GM12878 (cell line): ENCODE results near the gene THRB. TPM values are rescaled to one million over a fixed set of nuclear protein-coding genes. Genes with fewer than 3 reads are reported as not detected.

Experiments
- ATAC-seq: fragments of 200-7000 bp; cut with Tn5 transposase; 3 replicates; pipeline ENCODE4 v1.9.1; 2020; ENCODE audit warnings: mild to moderate bottlenecking, moderate library complexity
- BruUV-seq: library from RNA; stranded (reverse); fragments of 400-500 nt; replicated peaks from 2 replicates; lab custom pipeline; 2021; lab: Mats Ljungman, UMichigan
- CTCF ChIA-PET: fragments of 300-600 bp; sonication (Branson Sonifier 250); formaldehyde crosslinking; extraction: SDS; loops from one replicate; lab custom pipeline; 2021; ENCODE audit warnings: inconsistent platforms; lab: Yijun Ruan, JAX
- POLR2A ChIA-PET: fragments of 350-600 bp; formaldehyde crosslinking; extraction: SDS; loops from one replicate; lab custom pipeline; 2021; ENCODE audit warnings: inconsistent platforms; lab: Charles Lee
- RAD21 ChIA-PET: fragments of 300-600 bp; sonication (Branson Sonifier 250); formaldehyde crosslinking; loops from one replicate; lab custom pipeline; 2023; ENCODE audit warnings: antibody characterized with exemption; ENCODE audit not compliant: unreplicated experiment; lab: Charles Lee
- SMC1A ChIA-PET: fragments of 300-600 bp; sonication (Branson Sonifier 250); formaldehyde crosslinking; loops from one replicate; lab custom pipeline; 2023; ENCODE audit not compliant: unreplicated experiment, uncharacterized antibody; lab: Charles Lee
- DNase-seq: peaks from one replicate; pipeline ENCODE4 v3.0.0-alpha.2; 2011; ENCODE audit warnings: low read depth, low spot score
- FAIRE-seq: peaks from 3 replicates; lab custom pipeline; 2011; peaks lifted over from hg19 to GRCh38; lab: Jason Lieb, UNC
- H2AFZ ChIP-seq: 2 replicates; pipeline ENCODE4 v1.6.0; 2011; ENCODE audit warnings: low read depth, low read length, control low read depth; ENCODE audit not compliant: control insufficient read depth
- H3K27ac ChIP-seq: 2 replicates; pipeline ENCODE4 v1.5.1; 2011; ENCODE audit warnings: control low read depth; ENCODE audit not compliant: control insufficient read depth, insufficient read depth
- H3K27me3 ChIP-seq, 2 experiments: replicated peaks in 1 of 2; 2 replicates each; pipeline versions ENCODE4 v1.6.0 to v1.6.1; 2011; ENCODE audit warnings: low read length in 1 of 2; ENCODE audit not compliant: control insufficient read depth in 2 of 2, insufficient read depth in 2 of 2
- H3K36me3 ChIP-seq, 2 experiments: 2 replicates each; pipeline ENCODE4 v1.5.1; 2011; ENCODE audit warnings: low read length in 1 of 2; ENCODE audit not compliant: control insufficient read depth in 2 of 2, insufficient read depth in 2 of 2
- H3K4me1 ChIP-seq: 2 replicates; pipeline ENCODE4 v1.6.1; 2011; ENCODE audit warnings: mild to moderate bottlenecking, low read length, moderate library complexity, mixed read lengths; ENCODE audit not compliant: control insufficient read depth, insufficient read depth
- H3K4me2 ChIP-seq: 2 replicates; pipeline ENCODE4 v1.6.0; 2011; ENCODE audit warnings: control low read depth; ENCODE audit not compliant: control insufficient read depth, insufficient read depth
- H3K4me3 ChIP-seq: fragments of 200-600 bp; sonication (generic); 2 replicates; pipeline ENCODE4 v1.5.1; 2016
- H3K79me2 ChIP-seq: 2 replicates; pipeline ENCODE4 v1.6.0; 2011; ENCODE audit warnings: low read length; ENCODE audit not compliant: control insufficient read depth, insufficient read depth
- H3K9ac ChIP-seq: 2 replicates; pipeline ENCODE4 v1.8.0; 2011; ENCODE audit warnings: low read length, control low read depth, mixed read lengths; ENCODE audit not compliant: control insufficient read depth, insufficient read depth
- H3K9me3 ChIP-seq: replicated peaks from 3 replicates; pipeline ENCODE4 v1.5.1; 2011; ENCODE audit warnings: mild to moderate bottlenecking, low read length; ENCODE audit not compliant: control insufficient read depth, insufficient read depth
- H4K20me1 ChIP-seq: 2 replicates; pipeline ENCODE4 v1.6.0; 2011; ENCODE audit not compliant: control insufficient read depth, insufficient read depth
- NBN ChIP-seq: fragments of 450-650 bp; IDR thresholded peaks from 2 replicates; pipeline ENCODE4 v1.6.1; 2016
- RAD21 ChIP-seq: IDR thresholded peaks from 2 replicates; pipeline ENCODE4 v1.6.1; 2011; ENCODE audit warnings: mild to moderate bottlenecking, low read depth, low read length, moderate library complexity; ENCODE audit not compliant: insufficient read depth
- RFX5 ChIP-seq: IDR thresholded peaks from 2 replicates; pipeline ENCODE4 v1.6.1; 2011; ENCODE audit warnings: low read depth, low read length, improper control_type of control experiment
- SREBF1 ChIP-seq: IDR thresholded peaks from 2 replicates; pipeline ENCODE4 v1.6.1; 2012; ENCODE audit warnings: mild to moderate bottlenecking, low read length
- SUZ12 ChIP-seq: fragments of 200-600 bp; sonication (generic); IDR thresholded peaks from one replicate; pipeline ENCODE4 v1.6.1; 2018; ENCODE audit warnings: antibody characterized with exemption, mild to moderate bottlenecking; ENCODE audit not compliant: unreplicated experiment
- ZBED1 ChIP-seq: IDR thresholded peaks from 2 replicates; pipeline ENCODE4 v1.6.1; 2016; ENCODE audit warnings: borderline replicate concordance
- ZNF622 ChIP-seq: fragments of 450-650 bp; IDR thresholded peaks from 2 replicates; pipeline ENCODE4 v1.6.1; 2017; ENCODE audit warnings: mild to moderate bottlenecking, inconsistent platforms
- ZSCAN29 ChIP-seq: fragments of 450-650 bp; IDR thresholded peaks from 2 replicates; pipeline ENCODE4 v1.6.1; 2017; ENCODE audit warnings: mild to moderate bottlenecking, moderate library complexity
- WGBS: methylation state at CpG from one replicate; pipeline ENCODE4 v1.1.6; 2016; ENCODE audit warnings: low lambda C conversion rate; ENCODE audit not compliant: insufficient replicate concordance, insufficient coverage; ENCODE audit errors: missing lambda C conversion rate; 5-methylcytosine and 5-hydroxymethylcytosine counted together
- in situ Hi-C: fragments of 300-500 bp; cut with MboI; formaldehyde crosslinking; loops from 9 replicates; pipeline ENCODE4 v1.14.3; 2018; ENCODE audit warnings: mixed read lengths
- intact Hi-C: fragments of 100-400 bp; cut with micrococcal nuclease; formaldehyde crosslinking; loops from one replicate; pipeline ENCODE4 v1.14.2; 2022; ENCODE audit not compliant: unreplicated experiment
- polyA plus RNA-seq, 11 experiments: library from polyadenylated mRNA; depleted of rRNA in 4 of 11; unstranded in 6 of 11; stranded (reverse) in 5 of 11; fragments of >200 nt; fragmentation: Nextera tagmentation in 4 of 11; fragmentation: Illumina TruSeq in 1 of 11; extraction: Ambion mirVana in 4 of 11; extraction: Trizol in 1 of 11; gene quantifications; 1 replicate in 1 of 11; 2 replicates in 10 of 11; pipeline versions ENCODE4 v1.2.1 to v1.2.3, GENCODE V29; 2011 to 2016; ENCODE audit warnings: inconsistent platforms in 2 of 11, missing spikeins in 2 of 11, low read depth in 1 of 11
- total RNA-seq, 4 experiments: library from RNA; depleted of rRNA in 3 of 4; stranded (reverse); fragments of >200 nt in 3 of 4; fragmentation: Illumina TruSeq in 1 of 4; extraction: Trizol in 1 of 4; gene quantifications; 2 replicates each; pipeline versions ENCODE4 v1.2.1 to v1.2.3, GENCODE V29; 2013 to 2021
- TF ChIP-seq, protein P1 (sequence below): fragments of 450-650 bp; IDR thresholded peaks from 2 replicates; pipeline ENCODE4 v1.6.1; 2017; ENCODE audit warnings: mild to moderate bottlenecking, moderate library complexity
- TF ChIP-seq, protein P2 (sequence below): IDR thresholded peaks from 2 replicates; pipeline ENCODE4 v1.6.1; 2011; ENCODE audit warnings: borderline replicate concordance, low read depth, mild to moderate bottlenecking, moderate library complexity, mixed read lengths, low read length; ENCODE audit not compliant: insufficient read depth; ENCODE audit errors: extremely low read length

THRB gene
- total and polyA plus RNA-seq, 10 of the 15 experiments (the other 5 are each of a cell fraction or from before 2014, with no cell fraction given) = 0.05 TPM; not detected in 9

- DNase-seq = no peak
- H3K4me1 ChIP-seq = no peaks in the 10 kb centered on the region
- no peak overlapping the region for H3K4me2 ChIP-seq
- ChIA-PET RAD21 (no interaction called here), POLR2A (no interaction called here), CTCF (no interaction called here), SMC1A (no interaction called here)
- no peak overlapping the region for H3K4me3 ChIP-seq
- intact Hi-C loops (no loop called here), in situ Hi-C loops (no loop called here)
- H3K9me3 ChIP-seq = no peaks in the 10 kb centered on the region
- no peak overlapping the region for H2AFZ ChIP-seq
- FAIRE-seq = no peak
- H3K27me3 ChIP-seq = no peaks in the 10 kb centered on the region
- BruUV-seq = no TSS peak
- TF ChIP-seq SUZ12 (no peak), NBN (no peak)
- no peaks in the 10 kb centered on the region for H4K20me1 ChIP-seq
- H3K27ac ChIP-seq = no peak overlapping the region
- ATAC-seq = no peak
- no peak overlapping the region for H3K9ac ChIP-seq
- no peaks in the 10 kb centered on the region for H3K36me3 ChIP-seq
- WGBS = 10% methylated on average over 2 of the region's 2 CpGs
- H3K79me2 ChIP-seq = no peaks in the 10 kb centered on the region
Observed at GRCh38 chr3:24300949-24301348, 193.7 kb downstream of the THRB start.

- in situ Hi-C loops = no loop called here
- FAIRE-seq (no peak), DNase-seq (no peak), ATAC-seq (no peak)
- Histone ChIP-seq H3K4me1 (no peaks in the 10 kb centered on the region), H3K27ac (no peak overlapping the region), H3K4me2 (no peak overlapping the region), H3K36me3 (no peaks in the 10 kb centered on the region), H3K79me2 (no peaks in the 10 kb centered on the region), H3K9me3 (no peaks in the 10 kb centered on the region), H3K4me3 (no peak overlapping the region), H2AFZ (no peak overlapping the region), H3K27me3 (no peaks in the 10 kb centered on the region), H4K20me1 (no peaks in the 10 kb centered on the region), H3K9ac (no peak overlapping the region)
- ChIA-PET RAD21 (no interaction called here), POLR2A (no interaction called here), SMC1A (no interaction called here), CTCF (no interaction called here)
- BruUV-seq = no TSS peak
- WGBS = 6% methylated on average over 6 of the region's 6 CpGs
- intact Hi-C loops = no loop called here
- TF ChIP-seq RAD21 (no peak), SREBF1 (no peak), ZNF622 (no peak), ZBED1 (no peak), ZSCAN29 (no peak), RFX5 (no peak)
- TF ChIP-seq, protein P1, sequence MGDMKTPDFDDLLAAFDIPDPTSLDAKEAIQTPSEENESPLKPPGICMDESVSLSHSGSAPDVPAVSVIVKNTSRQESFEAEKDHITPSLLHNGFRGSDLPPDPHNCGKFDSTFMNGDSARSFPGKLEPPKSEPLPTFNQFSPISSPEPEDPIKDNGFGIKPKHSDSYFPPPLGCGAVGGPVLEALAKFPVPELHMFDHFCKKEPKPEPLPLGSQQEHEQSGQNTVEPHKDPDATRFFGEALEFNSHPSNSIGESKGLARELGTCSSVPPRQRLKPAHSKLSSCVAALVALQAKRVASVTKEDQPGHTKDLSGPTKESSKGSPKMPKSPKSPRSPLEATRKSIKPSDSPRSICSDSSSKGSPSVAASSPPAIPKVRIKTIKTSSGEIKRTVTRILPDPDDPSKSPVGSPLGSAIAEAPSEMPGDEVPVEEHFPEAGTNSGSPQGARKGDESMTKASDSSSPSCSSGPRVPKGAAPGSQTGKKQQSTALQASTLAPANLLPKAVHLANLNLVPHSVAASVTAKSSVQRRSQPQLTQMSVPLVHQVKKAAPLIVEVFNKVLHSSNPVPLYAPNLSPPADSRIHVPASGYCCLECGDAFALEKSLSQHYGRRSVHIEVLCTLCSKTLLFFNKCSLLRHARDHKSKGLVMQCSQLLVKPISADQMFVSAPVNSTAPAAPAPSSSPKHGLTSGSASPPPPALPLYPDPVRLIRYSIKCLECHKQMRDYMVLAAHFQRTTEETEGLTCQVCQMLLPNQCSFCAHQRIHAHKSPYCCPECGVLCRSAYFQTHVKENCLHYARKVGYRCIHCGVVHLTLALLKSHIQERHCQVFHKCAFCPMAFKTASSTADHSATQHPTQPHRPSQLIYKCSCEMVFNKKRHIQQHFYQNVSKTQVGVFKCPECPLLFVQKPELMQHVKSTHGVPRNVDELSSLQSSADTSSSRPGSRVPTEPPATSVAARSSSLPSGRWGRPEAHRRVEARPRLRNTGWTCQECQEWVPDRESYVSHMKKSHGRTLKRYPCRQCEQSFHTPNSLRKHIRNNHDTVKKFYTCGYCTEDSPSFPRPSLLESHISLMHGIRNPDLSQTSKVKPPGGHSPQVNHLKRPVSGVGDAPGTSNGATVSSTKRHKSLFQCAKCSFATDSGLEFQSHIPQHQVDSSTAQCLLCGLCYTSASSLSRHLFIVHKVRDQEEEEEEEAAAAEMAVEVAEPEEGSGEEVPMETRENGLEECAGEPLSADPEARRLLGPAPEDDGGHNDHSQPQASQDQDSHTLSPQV = no peak
- TF ChIP-seq, protein P2, sequence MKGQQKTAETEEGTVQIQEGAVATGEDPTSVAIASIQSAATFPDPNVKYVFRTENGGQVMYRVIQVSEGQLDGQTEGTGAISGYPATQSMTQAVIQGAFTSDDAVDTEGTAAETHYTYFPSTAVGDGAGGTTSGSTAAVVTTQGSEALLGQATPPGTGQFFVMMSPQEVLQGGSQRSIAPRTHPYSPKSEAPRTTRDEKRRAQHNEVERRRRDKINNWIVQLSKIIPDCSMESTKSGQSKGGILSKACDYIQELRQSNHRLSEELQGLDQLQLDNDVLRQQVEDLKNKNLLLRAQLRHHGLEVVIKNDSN = no peak
Observed at GRCh38 chr3:24299806-24300626, 194.6 kb downstream of the THRB start.
